Neural cell (in vitro differentiated cells): Measurements from ENCODE around the gene ACTN1. TPM values are rescaled to one million over a fixed set of nuclear protein-coding genes. Genes with fewer than 3 reads are reported as not detected.

Experiments
- H2AFZ ChIP-seq: fragments of 200-600, 300-800 bp; sonication (generic), shearing (Covaris generic); 2 replicates; pipeline ENCODE4 v1.6.0; 2014; ENCODE audit warnings: low read depth, mild to moderate bottlenecking, antibody characterized with exemption, low read length, moderate library complexity
- H3F3A ChIP-seq: fragments of 200-600 bp; shearing (Covaris generic); 2 replicates; pipeline ENCODE4 v1.6.1; 2016; ENCODE audit warnings: mild to moderate bottlenecking, moderate library complexity, mixed read lengths, antibody characterized with exemption, low read length; ENCODE audit not compliant: insufficient read depth, poor library complexity, severe bottlenecking
- H3K27ac ChIP-seq: fragments of 200-600, 300-800 bp; sonication (generic), shearing (Covaris generic); 2 replicates; pipeline ENCODE4 v1.5.1; 2014; ENCODE audit warnings: mild to moderate bottlenecking, low read length, moderate library complexity
- H3K27me3 ChIP-seq: fragments of 300-800, 200-600 bp; sonication (generic), shearing (Covaris generic); 2 replicates; pipeline ENCODE4 v1.6.0; 2014; ENCODE audit warnings: mild to moderate bottlenecking, low read depth, low read length, moderate library complexity; ENCODE audit not compliant: insufficient read depth
- H3K36me3 ChIP-seq: fragments of 300-800, 200-600 bp; sonication (generic), shearing (Covaris generic); 2 replicates; pipeline ENCODE4 v1.5.1; 2014; ENCODE audit warnings: mild to moderate bottlenecking, antibody characterized with exemption, low read length, moderate library complexity; ENCODE audit not compliant: insufficient read depth
- H3K4me2 ChIP-seq: fragments of 300-800, 200-600 bp; sonication (generic), shearing (Covaris generic); 2 replicates; pipeline ENCODE4 v1.6.0; 2014; ENCODE audit warnings: mild to moderate bottlenecking, low read length
- H3K4me3 ChIP-seq: fragments of 300-800, 200-600 bp; sonication (generic), shearing (Covaris generic); 2 replicates; pipeline ENCODE4 v1.5.1; 2014; ENCODE audit warnings: mild to moderate bottlenecking, low read length, moderate library complexity
- H3K79me2 ChIP-seq: fragments of 200-600 bp; shearing (Covaris generic); replicated peaks from 2 replicates; pipeline ENCODE4 v1.6.0; 2014; ENCODE audit warnings: mild to moderate bottlenecking, low read length, moderate library complexity; ENCODE audit not compliant: insufficient read depth
- H3K9ac ChIP-seq: fragments of 300-800, 200-600 bp; sonication (generic), shearing (Covaris generic); 2 replicates; pipeline ENCODE4 v1.6.1; 2016; ENCODE audit warnings: mild to moderate bottlenecking, low read length, mixed read lengths
- H3K9me2 ChIP-seq: fragments of 200-600 bp; shearing (Covaris generic); 2 replicates; pipeline ENCODE4 v1.6.1; 2016; ENCODE audit warnings: mild to moderate bottlenecking, low read length, mixed read lengths; ENCODE audit not compliant: insufficient read depth
- H3K9me3 ChIP-seq: fragments of 200-600, 300-800 bp; sonication (generic), shearing (Covaris generic); 2 replicates; pipeline ENCODE4 v1.6.1; 2016; ENCODE audit warnings: mild to moderate bottlenecking, mixed run types, low read length, moderate library complexity, mixed read lengths
- H4K20me1 ChIP-seq: fragments of 200-600 bp; shearing (Covaris generic); 2 replicates; pipeline ENCODE4 v1.6.1; 2016; ENCODE audit warnings: mild to moderate bottlenecking, mixed run types; ENCODE audit not compliant: insufficient read depth
- CTCF ChIP-seq: fragments of 450-650 bp; IDR thresholded peaks from 2 replicates; pipeline ENCODE4 v1.5.1; 2014; ENCODE audit warnings: antibody characterized with exemption, mild to moderate bottlenecking, moderate library complexity; ENCODE audit not compliant: poor library complexity, severe bottlenecking
- EP300 ChIP-seq: fragments of 450-650 bp; conservative IDR thresholded peaks from 2 replicates; pipeline ENCODE4 v1.6.1; 2014; ENCODE audit warnings: antibody characterized with exemption, mild to moderate bottlenecking, moderate library complexity; ENCODE audit not compliant: poor library complexity, severe bottlenecking
- EZH2 ChIP-seq: fragments of 200-600, 300-800 bp; shearing (Covaris generic), sonication (generic); IDR thresholded peaks from 2 replicates; pipeline ENCODE4 v1.6.1; 2014; ENCODE audit warnings: antibody characterized with exemption, low read length, borderline replicate concordance, mild to moderate bottlenecking; ENCODE audit not compliant: insufficient read depth, poor library complexity, severe bottlenecking
- MXI1 ChIP-seq: fragments of 450-650 bp; conservative IDR thresholded peaks from 2 replicates; pipeline ENCODE4 v1.6.1; 2014; ENCODE audit warnings: antibody characterized with exemption, mild to moderate bottlenecking; ENCODE audit not compliant: poor library complexity, severe bottlenecking
- POLR2AphosphoS5 ChIP-seq: IDR thresholded peaks from 2 replicates; pipeline ENCODE4 v1.6.1; 2012
- RAD21 ChIP-seq: fragments of 450-650 bp; conservative IDR thresholded peaks from 2 replicates; pipeline ENCODE4 v1.6.1; 2014; ENCODE audit warnings: antibody characterized with exemption, mild to moderate bottlenecking, moderate library complexity
- REST ChIP-seq: IDR thresholded peaks from 2 replicates; pipeline ENCODE4 v1.6.1; 2012; ENCODE audit warnings: borderline replicate concordance
- SMC3 ChIP-seq: fragments of 450-650 bp; conservative IDR thresholded peaks from 2 replicates; pipeline ENCODE4 v1.6.1; 2014; ENCODE audit warnings: antibody characterized with exemption, mild to moderate bottlenecking, moderate library complexity; ENCODE audit not compliant: poor library complexity
- TAF1 ChIP-seq: IDR thresholded peaks from 2 replicates; pipeline ENCODE4 v1.6.1; 2012; ENCODE audit warnings: low read depth
- polyA plus RNA-seq: library from polyadenylated mRNA; depleted of rRNA; stranded (reverse); fragments of >200 nt; gene quantifications from 2 replicates; pipeline ENCODE4 v1.2.3, GENCODE V29; 2014

The ACTN1 gene
- polyA plus RNA-seq, 1 donor from 2014 or later = 10.8 TPM

- Histone ChIP-seq H2AFZ (no peak overlapping the region), H3K9me2 (no peaks in the 10 kb centered on the region), H3K9me3 (no peaks in the 10 kb centered on the region), H3K4me3 (no peak overlapping the region), H3K9ac (no peak overlapping the region), H3K36me3 (no peaks in the 10 kb centered on the region), H3K27me3 (no peaks in the 10 kb centered on the region), H3K4me2 (no peak overlapping the region), H3K79me2 (no peaks in the 10 kb centered on the region), H3K27ac (no peak overlapping the region), H4K20me1 (no peaks in the 10 kb centered on the region), H3F3A (no peaks in the 10 kb centered on the region)
- TF ChIP-seq MXI1 (no peak), TAF1 (no peak), CTCF (no peak), POLR2AphosphoS5 (no peak), EZH2 (no peak), REST (no peak), RAD21 (no peak), EP300 (no peak), SMC3 (no peak)
Measured at GRCh38 chr14:68945585-68946488, 33.3 kb downstream of the ACTN1 start.

GRCh38 chr14:68945190-68945584 is 33.9 kb downstream of the ACTN1 start:
- no peaks in the 10 kb centered on the region for H3F3A ChIP-seq
- H3K36me3 ChIP-seq = no peaks in the 10 kb centered on the region
- H3K9me2 ChIP-seq = no peaks in the 10 kb centered on the region
- no peak for TF ChIP-seq EP300
- no peak for TF ChIP-seq MXI1
- TF ChIP-seq EZH2 = no peak
- no peak for TF ChIP-seq POLR2AphosphoS5
- TF ChIP-seq REST = no peak
- TF ChIP-seq CTCF = no peak
- no peak for TF ChIP-seq SMC3
- TF ChIP-seq TAF1 = no peak
- no peak for TF ChIP-seq RAD21
- no peak overlapping the region for H3K9ac ChIP-seq
- no peaks in the 10 kb centered on the region for H4K20me1 ChIP-seq
- H3K4me2 ChIP-seq = no peak overlapping the region
- H3K27me3 ChIP-seq = no peaks in the 10 kb centered on the region
- no peaks in the 10 kb centered on the region for H3K79me2 ChIP-seq
- H3K27ac ChIP-seq = no peak overlapping the region
- H2AFZ ChIP-seq = no peak overlapping the region
- no peak overlapping the region for H3K4me3 ChIP-seq
- no peaks in the 10 kb centered on the region for H3K9me3 ChIP-seq
